ENCODE measurements around the gene GMIP. TPM values are rescaled to one million over a fixed set of nuclear protein-coding genes. Genes with fewer than 3 reads are reported as not detected.
A peak's percentile ranks its signal among the peaks of the same experiment; 100 is the strongest.

GMIP gene
- total RNA-seq, 4 donors from 2014 or later, result 6.9 to 15.9 (median 7.5) TPM

GRCh38 chr19:19663256-19664120, 20.0 kb upstream of the GMIP start, which contains the start of gene ATP13A1:
Gene ATP13A1, minus strand, starts transcription at chr19:19663676. Its CDS starts 10 bp downstream, at chr19:19663666.
- peak; percentile 98 for DNase-seq (ENCODE audit: extremely low spot score)
- Histone ChIP-seq H3K27me3 (no peaks in the 10 kb centered on the region), H3K36me3 (peaks cover 11 to 19% (median 16%) of the 10 kb centered on the region in 4 donors), H3K9me3 (no peaks in the 10 kb centered on the region), H3K27ac (replicated peaks in 1 of 4) (peak within 1 kb of the TSS; percentile 87 to 95 (median 92)), H3K4me1 (peaks cover 21 to 43% (median 34%) of the 10 kb centered on the region in 4 donors), H3K4me3 (peak within 1 kb of the TSS; percentile 73 to 99 (median 94))
- intact Hi-C loops (cut with DNase I), result loop anchor here (5.0 to 10.0 kb wide), 2 partner anchors 114 to 241 kb away; partner anchors contain the start of gene ZNF93
- peak in 2 of 3 experiments; percentile 23 for TF ChIP-seq CTCF (IDR thresholded peaks at IDR 0.05)
- no peak for TF ChIP-seq EP300 (IDR thresholded peaks at IDR 0.05)
- peak; percentile 84 to 91 for TF ChIP-seq POLR2AphosphoS5 (IDR thresholded peaks at IDR 0.05)
- no peak for TF ChIP-seq POLR2A (IDR thresholded peaks at IDR 0.05; ENCODE audit: low read depth)
- 0% methylated on average over 38 of the region's 85 CpGs for WGBS

GRCh38 chr19:19662871-19663255, 19.4 kb upstream of the GMIP start:
- no peaks in the 10 kb centered on the region for H3K27me3 ChIP-seq
- 20% methylated on average over 6 of the region's 17 CpGs for WGBS
- DNase-seq (ENCODE audit: extremely low spot score), result no peak
- H3K36me3 ChIP-seq, result peaks cover 16 to 25% (median 22%) of the 10 kb centered on the region in 4 donors
- no peaks in the 10 kb centered on the region for H3K9me3 ChIP-seq
- peak overlapping the region; percentile 73 to 99 (median 94) for H3K4me3 ChIP-seq
- intact Hi-C loops (cut with DNase I), result loop anchor here (5.0 to 10.0 kb wide), 2 partner anchors 114 to 242 kb away; partner anchors contain the start of gene ZNF93
- peaks cover 21 to 37% (median 28%) of the 10 kb centered on the region in 4 donors for H3K4me1 ChIP-seq
- TF ChIP-seq POLR2A (IDR thresholded peaks at IDR 0.05; ENCODE audit: low read depth) (no peak), POLR2AphosphoS5 (IDR thresholded peaks at IDR 0.05) (no peak), CTCF (IDR thresholded peaks at IDR 0.05) (no peak), EP300 (IDR thresholded peaks at IDR 0.05) (no peak)
- peak overlapping the region; percentile 87 to 95 (median 92) for H3K27ac ChIP-seq (replicated peaks in 1 of 4)

GRCh38 chr19:19662344-19662743, 18.9 kb upstream of the GMIP start:
- 71% methylated on average over 8 of the region's 8 CpGs for WGBS
- Histone ChIP-seq H3K4me3 (peak overlapping the region; percentile 73 to 99 (median 94)), H3K27me3 (no peaks in the 10 kb centered on the region), H3K4me1 (peaks cover 21 to 36% (median 28%) of the 10 kb centered on the region in 4 donors), H3K9me3 (no peaks in the 10 kb centered on the region), H3K27ac (replicated peaks in 1 of 4) (peak overlapping the region in 1 of 4 donors; percentile 95), H3K36me3 (peaks cover 16 to 30% (median 28%) of the 10 kb centered on the region in 4 donors)
- no peak for DNase-seq (ENCODE audit: extremely low spot score)
- intact Hi-C loops (cut with DNase I), result loop anchor here (5.0 to 10.0 kb wide), 2 partner anchors 115 to 242 kb away; partner anchors contain the start of gene ZNF93
- no peak for TF ChIP-seq POLR2AphosphoS5 (IDR thresholded peaks at IDR 0.05)
- no peak for TF ChIP-seq CTCF (IDR thresholded peaks at IDR 0.05)
- no peak for TF ChIP-seq POLR2A (IDR thresholded peaks at IDR 0.05; ENCODE audit: low read depth)
- no peak for TF ChIP-seq EP300 (IDR thresholded peaks at IDR 0.05)

- H3K4me3 ChIP-seq, result no peak overlapping the region
- H3K4me1 ChIP-seq, result peaks cover 21 to 36% (median 28%) of the 10 kb centered on the region in 4 donors
- H3K9me3 ChIP-seq, result no peaks in the 10 kb centered on the region
- intact Hi-C loops (cut with DNase I), result loop anchor here (5.0 to 10.0 kb wide), 2 partner anchors 116 to 243 kb away; partner anchors contain the start of gene ZNF93
- H3K36me3 ChIP-seq, result peaks cover 22 to 36% (median 33%) of the 10 kb centered on the region in 4 donors
- 75% methylated on average over 18 of the region's 18 CpGs for WGBS
- H3K27ac ChIP-seq (replicated peaks in 1 of 4), result no peak overlapping the region
- no peak for DNase-seq (ENCODE audit: extremely low spot score)
- TF ChIP-seq POLR2A (IDR thresholded peaks at IDR 0.05; ENCODE audit: low read depth), result no peak
- TF ChIP-seq EP300 (IDR thresholded peaks at IDR 0.05), result no peak
- no peak for TF ChIP-seq CTCF (IDR thresholded peaks at IDR 0.05)
- no peak for TF ChIP-seq POLR2AphosphoS5 (IDR thresholded peaks at IDR 0.05)
- H3K27me3 ChIP-seq, result no peaks in the 10 kb centered on the region
Measured at GRCh38 chr19:19661675-19662251, 18.3 kb upstream of the GMIP start.

All from esophagus muscularis mucosa (tissue), 4 donors.